ENCODE results near the gene MAGEH1.

Gene MAGEH1

DNA sequence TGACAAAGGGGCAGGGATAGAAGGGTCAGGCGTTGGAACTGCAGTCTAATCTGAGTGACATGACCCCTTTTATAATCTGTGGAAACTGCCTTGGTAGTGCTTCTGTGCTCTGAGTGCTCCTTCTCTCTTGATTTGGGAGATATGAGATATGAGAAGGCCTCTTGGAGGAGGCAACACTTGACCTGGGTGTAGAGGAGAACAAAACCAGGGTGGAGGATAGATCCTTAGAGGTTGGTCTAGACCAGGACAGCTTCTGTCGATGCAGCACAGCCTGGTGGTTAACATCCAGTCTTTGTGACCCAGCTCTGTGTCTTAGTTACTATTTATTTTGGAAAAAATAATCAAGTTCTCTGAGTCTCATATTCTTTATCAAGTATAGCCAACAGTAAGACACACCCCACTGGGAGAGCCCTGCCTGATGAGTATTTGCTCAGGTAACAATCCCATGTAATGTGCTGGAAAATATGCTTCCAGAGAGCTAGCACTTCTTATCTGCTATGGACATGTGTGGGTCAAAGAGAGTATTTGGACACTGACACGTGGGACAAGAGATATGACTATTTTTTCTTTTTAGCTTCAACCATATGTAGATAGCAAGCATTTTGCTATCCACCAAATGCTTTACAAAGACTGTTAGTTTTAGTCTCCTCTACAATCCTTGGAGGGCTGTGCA, 28.6 kb downstream of the MAGEH1 start:
- no peak for ATAC-seq
- TF ChIP-seq ZFP3 (CRISPR knock-in tag; IDR thresholded peaks at IDR 0.05) (no peak), ZC3H10 (CRISPR knock-in tag; IDR thresholded peaks at IDR 0.05) (no peak), RARB (CRISPR knock-in tag; IDR thresholded peaks at IDR 0.05) (no peak), CSDC2 (CRISPR knock-in tag; IDR thresholded peaks at IDR 0.05) (no peak), ARNTL (CRISPR knock-in tag; IDR thresholded peaks at IDR 0.05; ENCODE audit: borderline replicate concordance, low read depth) (no peak), ZNF70 (CRISPR knock-in tag; IDR thresholded peaks at IDR 0.05) (no peak), BACH2 (CRISPR knock-in tag; IDR thresholded peaks at IDR 0.05; ENCODE audit: borderline replicate concordance) (no peak), ZFP30 (CRISPR knock-in tag; IDR thresholded peaks at IDR 0.05) (no peak), ESRRG (CRISPR knock-in tag; IDR thresholded peaks at IDR 0.05) (no peak), TCF4 (CRISPR knock-in tag; IDR thresholded peaks at IDR 0.05; ENCODE audit: borderline replicate concordance) (no peak)
- TF ChIP-seq, protein P1, sequence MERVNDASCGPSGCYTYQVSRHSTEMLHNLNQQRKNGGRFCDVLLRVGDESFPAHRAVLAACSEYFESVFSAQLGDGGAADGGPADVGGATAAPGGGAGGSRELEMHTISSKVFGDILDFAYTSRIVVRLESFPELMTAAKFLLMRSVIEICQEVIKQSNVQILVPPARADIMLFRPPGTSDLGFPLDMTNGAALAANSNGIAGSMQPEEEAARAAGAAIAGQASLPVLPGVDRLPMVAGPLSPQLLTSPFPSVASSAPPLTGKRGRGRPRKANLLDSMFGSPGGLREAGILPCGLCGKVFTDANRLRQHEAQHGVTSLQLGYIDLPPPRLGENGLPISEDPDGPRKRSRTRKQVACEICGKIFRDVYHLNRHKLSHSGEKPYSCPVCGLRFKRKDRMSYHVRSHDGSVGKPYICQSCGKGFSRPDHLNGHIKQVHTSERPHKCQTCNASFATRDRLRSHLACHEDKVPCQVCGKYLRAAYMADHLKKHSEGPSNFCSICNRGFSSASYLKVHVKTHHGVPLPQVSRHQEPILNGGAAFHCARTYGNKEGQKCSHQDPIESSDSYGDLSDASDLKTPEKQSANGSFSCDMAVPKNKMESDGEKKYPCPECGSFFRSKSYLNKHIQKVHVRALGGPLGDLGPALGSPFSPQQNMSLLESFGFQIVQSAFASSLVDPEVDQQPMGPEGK (CRISPR knock-in tag; IDR thresholded peaks at IDR 0.05; ENCODE audit: borderline replicate concordance), result no peak
- TF ChIP-seq, protein P2, sequence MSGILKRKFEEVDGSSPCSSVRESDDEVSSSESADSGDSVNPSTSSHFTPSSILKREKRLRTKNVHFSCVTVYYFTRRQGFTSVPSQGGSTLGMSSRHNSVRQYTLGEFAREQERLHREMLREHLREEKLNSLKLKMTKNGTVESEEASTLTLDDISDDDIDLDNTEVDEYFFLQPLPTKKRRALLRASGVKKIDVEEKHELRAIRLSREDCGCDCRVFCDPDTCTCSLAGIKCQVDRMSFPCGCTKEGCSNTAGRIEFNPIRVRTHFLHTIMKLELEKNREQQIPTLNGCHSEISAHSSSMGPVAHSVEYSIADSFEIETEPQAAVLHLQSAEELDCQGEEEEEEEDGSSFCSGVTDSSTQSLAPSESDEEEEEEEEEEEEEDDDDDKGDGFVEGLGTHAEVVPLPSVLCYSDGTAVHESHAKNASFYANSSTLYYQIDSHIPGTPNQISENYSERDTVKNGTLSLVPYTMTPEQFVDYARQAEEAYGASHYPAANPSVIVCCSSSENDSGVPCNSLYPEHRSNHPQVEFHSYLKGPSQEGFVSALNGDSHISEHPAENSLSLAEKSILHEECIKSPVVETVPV (CRISPR knock-in tag; IDR thresholded peaks at IDR 0.05), result no peak
- TF ChIP-seq, protein P3, sequence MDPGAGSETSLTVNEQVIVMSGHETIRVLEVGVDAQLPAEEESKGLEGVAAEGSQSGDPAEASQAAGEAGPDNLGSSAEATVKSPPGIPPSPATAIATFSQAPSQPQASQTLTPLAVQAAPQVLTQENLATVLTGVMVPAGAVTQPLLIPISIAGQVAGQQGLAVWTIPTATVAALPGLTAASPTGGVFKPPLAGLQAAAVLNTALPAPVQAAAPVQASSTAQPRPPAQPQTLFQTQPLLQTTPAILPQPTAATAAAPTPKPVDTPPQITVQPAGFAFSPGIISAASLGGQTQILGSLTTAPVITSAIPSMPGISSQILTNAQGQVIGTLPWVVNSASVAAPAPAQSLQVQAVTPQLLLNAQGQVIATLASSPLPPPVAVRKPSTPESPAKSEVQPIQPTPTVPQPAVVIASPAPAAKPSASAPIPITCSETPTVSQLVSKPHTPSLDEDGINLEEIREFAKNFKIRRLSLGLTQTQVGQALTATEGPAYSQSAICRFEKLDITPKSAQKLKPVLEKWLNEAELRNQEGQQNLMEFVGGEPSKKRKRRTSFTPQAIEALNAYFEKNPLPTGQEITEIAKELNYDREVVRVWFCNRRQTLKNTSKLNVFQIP (CRISPR knock-in tag; IDR thresholded peaks at IDR 0.05; ENCODE audit: borderline replicate concordance, low read depth), result no peak

DNA sequence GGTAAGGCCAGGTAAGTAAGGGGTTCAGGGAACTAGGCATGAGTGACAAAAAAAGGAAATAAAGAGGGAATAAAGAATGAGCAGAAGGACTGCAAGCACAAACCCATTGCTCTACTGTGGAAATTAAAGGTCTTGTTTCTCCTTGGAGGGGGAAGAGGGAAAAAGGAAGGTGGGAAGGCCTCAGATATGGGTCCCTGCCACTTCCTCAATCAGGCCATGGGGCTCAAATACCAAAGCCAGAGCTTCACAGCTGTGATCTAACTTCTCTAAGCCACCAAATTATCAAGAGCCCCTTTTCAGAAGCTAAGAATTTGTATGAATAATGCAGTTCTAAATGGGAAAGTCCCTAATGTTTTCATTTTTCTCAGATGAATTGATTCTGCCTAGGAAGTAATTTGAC, 33.0 kb downstream of the MAGEH1 start:
- no peak for ATAC-seq
- TF ChIP-seq ISL1 (CRISPR knock-in tag; IDR thresholded peaks at IDR 0.05), result no peak
- no peak for TF ChIP-seq OSR1 (CRISPR knock-in tag; IDR thresholded peaks at IDR 0.05)
- TF ChIP-seq, protein P4, sequence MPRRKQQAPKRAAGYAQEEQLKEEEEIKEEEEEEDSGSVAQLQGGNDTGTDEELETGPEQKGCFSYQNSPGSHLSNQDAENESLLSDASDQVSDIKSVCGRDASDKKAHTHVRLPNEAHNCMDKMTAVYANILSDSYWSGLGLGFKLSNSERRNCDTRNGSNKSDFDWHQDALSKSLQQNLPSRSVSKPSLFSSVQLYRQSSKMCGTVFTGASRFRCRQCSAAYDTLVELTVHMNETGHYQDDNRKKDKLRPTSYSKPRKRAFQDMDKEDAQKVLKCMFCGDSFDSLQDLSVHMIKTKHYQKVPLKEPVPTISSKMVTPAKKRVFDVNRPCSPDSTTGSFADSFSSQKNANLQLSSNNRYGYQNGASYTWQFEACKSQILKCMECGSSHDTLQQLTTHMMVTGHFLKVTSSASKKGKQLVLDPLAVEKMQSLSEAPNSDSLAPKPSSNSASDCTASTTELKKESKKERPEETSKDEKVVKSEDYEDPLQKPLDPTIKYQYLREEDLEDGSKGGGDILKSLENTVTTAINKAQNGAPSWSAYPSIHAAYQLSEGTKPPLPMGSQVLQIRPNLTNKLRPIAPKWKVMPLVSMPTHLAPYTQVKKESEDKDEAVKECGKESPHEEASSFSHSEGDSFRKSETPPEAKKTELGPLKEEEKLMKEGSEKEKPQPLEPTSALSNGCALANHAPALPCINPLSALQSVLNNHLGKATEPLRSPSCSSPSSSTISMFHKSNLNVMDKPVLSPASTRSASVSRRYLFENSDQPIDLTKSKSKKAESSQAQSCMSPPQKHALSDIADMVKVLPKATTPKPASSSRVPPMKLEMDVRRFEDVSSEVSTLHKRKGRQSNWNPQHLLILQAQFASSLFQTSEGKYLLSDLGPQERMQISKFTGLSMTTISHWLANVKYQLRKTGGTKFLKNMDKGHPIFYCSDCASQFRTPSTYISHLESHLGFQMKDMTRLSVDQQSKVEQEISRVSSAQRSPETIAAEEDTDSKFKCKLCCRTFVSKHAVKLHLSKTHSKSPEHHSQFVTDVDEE (CRISPR knock-in tag; IDR thresholded peaks at IDR 0.05), result no peak
- TF ChIP-seq TOX (CRISPR knock-in tag; IDR thresholded peaks at IDR 0.05; ENCODE audit: borderline replicate concordance), result no peak
- TF ChIP-seq ZNF70 (CRISPR knock-in tag; IDR thresholded peaks at IDR 0.05), result no peak
- TF ChIP-seq GLIS3 (CRISPR knock-in tag; IDR thresholded peaks at IDR 0.05), result no peak
- TF ChIP-seq CSDC2 (CRISPR knock-in tag; IDR thresholded peaks at IDR 0.05), result no peak
- TF ChIP-seq, protein P5, sequence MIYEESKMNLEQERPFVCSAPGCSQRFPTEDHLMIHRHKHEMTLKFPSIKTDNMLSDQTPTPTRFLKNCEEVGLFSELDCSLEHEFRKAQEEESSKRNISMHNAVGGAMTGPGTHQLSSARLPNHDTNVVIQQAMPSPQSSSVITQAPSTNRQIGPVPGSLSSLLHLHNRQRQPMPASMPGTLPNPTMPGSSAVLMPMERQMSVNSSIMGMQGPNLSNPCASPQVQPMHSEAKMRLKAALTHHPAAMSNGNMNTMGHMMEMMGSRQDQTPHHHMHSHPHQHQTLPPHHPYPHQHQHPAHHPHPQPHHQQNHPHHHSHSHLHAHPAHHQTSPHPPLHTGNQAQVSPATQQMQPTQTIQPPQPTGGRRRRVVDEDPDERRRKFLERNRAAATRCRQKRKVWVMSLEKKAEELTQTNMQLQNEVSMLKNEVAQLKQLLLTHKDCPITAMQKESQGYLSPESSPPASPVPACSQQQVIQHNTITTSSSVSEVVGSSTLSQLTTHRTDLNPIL (CRISPR knock-in tag; IDR thresholded peaks at IDR 0.05; ENCODE audit: low read depth), result no peak
- TF ChIP-seq, protein P1 (CRISPR knock-in tag; IDR thresholded peaks at IDR 0.05; ENCODE audit: borderline replicate concordance), result no peak
- no peak for TF ChIP-seq BACH2 (CRISPR knock-in tag; IDR thresholded peaks at IDR 0.05; ENCODE audit: borderline replicate concordance)
